H1 (cell line): ENCODE results near the gene ABHD14A. TPM values are rescaled to one million over a fixed set of nuclear protein-coding genes. Genes with fewer than 3 reads are reported as not detected.

Source experiments
- ASH2L ChIP-seq: fragments of 200-600, 300-600 bp; sonication (generic); IDR thresholded peaks from one replicate; pipeline ENCODE4 v1.7.1; 2017; ENCODE audit warnings: low read length
- BCL11A ChIP-seq, 2 experiments: IDR thresholded peaks; one replicate each; pipeline ENCODE4 v1.6.1; 2011; ENCODE audit warnings: low read depth in 2 of 2, low read length in 2 of 2, mild to moderate bottlenecking in 2 of 2
- BRCA1 ChIP-seq: IDR thresholded peaks from 2 replicates; pipeline ENCODE4 v1.6.1; 2012; ENCODE audit warnings: low read depth, low read length, improper control_type of control experiment
- CBX8 ChIP-seq: fragments of 300-800, 300-1000 bp; sonication (generic); IDR thresholded peaks from 2 replicates; pipeline ENCODE4 v1.7.1; 2016; ENCODE audit warnings: low read depth, low read length, borderline replicate concordance
- FOSL1 ChIP-seq: IDR thresholded peaks from 2 replicates; pipeline ENCODE4 v1.6.1; 2011; ENCODE audit warnings: mild to moderate bottlenecking, low read depth, low read length, moderate library complexity; ENCODE audit not compliant: insufficient read depth
- KDM1A ChIP-seq: fragments of 200-600, 300-600 bp; sonication (generic); IDR thresholded peaks from 2 replicates; pipeline ENCODE4 v1.7.1; 2016; ENCODE audit warnings: mild to moderate bottlenecking, low read length, borderline replicate concordance
- SP4 ChIP-seq: IDR thresholded peaks from 2 replicates; pipeline ENCODE4 v1.6.1; 2012; ENCODE audit warnings: low read length, inconsistent platforms
- SRF ChIP-seq: IDR thresholded peaks from 2 replicates; pipeline ENCODE4 v1.6.1; 2011; ENCODE audit warnings: mild to moderate bottlenecking, low read depth, low read length, moderate library complexity
- polyA plus RNA-seq, 7 experiments: library from polyadenylated mRNA; depleted of rRNA in 3 of 7; stranded (reverse) in 5 of 7; unstranded in 2 of 7; fragments of >200 nt in 5 of 7; fragments of 200-250 nt in 2 of 7; gene quantifications; 1 replicate in 5 of 7; 2 replicates in 1 of 7; 4 replicates in 1 of 7; pipeline versions ENCODE4 v1.2.1 to v1.2.3, GENCODE V29; 2011 to 2013; ENCODE audit warnings: missing spikeins in 2 of 7, mixed read lengths in 2 of 7
- total RNA-seq: library from RNA; stranded (reverse); fragmentation: NEBNext Ultra II Directional; extraction: Animal tissue kit (Norgen Biotek cat#: 25700); gene quantifications from 2 replicates; pipeline ENCODE4 v1.2.1, GENCODE V29; 2021
- TF ChIP-seq, protein P1 (sequence below): fragments of 300-600 bp; sonication (generic); IDR thresholded peaks from 2 replicates; pipeline ENCODE4 v1.7.1; 2012; ENCODE audit warnings: low read length, moderate library complexity, mild to moderate bottlenecking, inconsistent platforms; ENCODE audit not compliant: insufficient replicate concordance
- TF ChIP-seq, protein P2 (sequence below): IDR thresholded peaks from 2 replicates; pipeline ENCODE4 v1.6.1; 2012; ENCODE audit warnings: inconsistent platforms

Gene ABHD14A
- total and polyA plus RNA-seq, 2 of the 8 experiments (the other 6 are each of a cell fraction or from before 2014, with no cell fraction given), result 4.6 to 9.8 TPM

DNA sequence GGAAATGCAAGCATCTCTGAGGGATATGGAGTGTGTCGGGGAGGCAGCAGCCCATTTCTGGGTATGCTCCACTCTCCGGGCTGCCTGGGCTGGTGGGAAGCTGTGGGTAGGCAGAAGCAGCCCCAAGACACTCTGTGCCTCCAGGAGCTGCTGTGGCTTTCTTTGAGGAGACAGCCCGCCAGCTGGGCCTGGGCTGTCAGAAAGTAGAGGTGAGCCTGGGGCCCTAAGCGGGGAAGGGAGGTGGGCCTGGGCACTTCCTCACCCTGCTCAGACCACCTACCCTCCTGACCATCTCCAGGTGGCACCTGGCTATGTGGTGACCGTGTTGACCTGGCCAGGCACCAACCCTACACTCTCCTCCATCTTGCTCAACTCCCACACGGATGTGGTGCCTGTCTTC, 10.2 kb downstream of the ABHD14A start (continued):
- TF ChIP-seq SRF (no peak), SP4 (no peak), FOSL1 (no peak), KDM1A (no peak), BCL11A (IDR thresholded peaks at IDR 0.05; ENCODE audit: low read depth in 2 of 2, low read length in 2 of 2) (no peak), ASH2L (no peak), CBX8 (no peak), BRCA1 (no peak)
- TF ChIP-seq, protein P1, sequence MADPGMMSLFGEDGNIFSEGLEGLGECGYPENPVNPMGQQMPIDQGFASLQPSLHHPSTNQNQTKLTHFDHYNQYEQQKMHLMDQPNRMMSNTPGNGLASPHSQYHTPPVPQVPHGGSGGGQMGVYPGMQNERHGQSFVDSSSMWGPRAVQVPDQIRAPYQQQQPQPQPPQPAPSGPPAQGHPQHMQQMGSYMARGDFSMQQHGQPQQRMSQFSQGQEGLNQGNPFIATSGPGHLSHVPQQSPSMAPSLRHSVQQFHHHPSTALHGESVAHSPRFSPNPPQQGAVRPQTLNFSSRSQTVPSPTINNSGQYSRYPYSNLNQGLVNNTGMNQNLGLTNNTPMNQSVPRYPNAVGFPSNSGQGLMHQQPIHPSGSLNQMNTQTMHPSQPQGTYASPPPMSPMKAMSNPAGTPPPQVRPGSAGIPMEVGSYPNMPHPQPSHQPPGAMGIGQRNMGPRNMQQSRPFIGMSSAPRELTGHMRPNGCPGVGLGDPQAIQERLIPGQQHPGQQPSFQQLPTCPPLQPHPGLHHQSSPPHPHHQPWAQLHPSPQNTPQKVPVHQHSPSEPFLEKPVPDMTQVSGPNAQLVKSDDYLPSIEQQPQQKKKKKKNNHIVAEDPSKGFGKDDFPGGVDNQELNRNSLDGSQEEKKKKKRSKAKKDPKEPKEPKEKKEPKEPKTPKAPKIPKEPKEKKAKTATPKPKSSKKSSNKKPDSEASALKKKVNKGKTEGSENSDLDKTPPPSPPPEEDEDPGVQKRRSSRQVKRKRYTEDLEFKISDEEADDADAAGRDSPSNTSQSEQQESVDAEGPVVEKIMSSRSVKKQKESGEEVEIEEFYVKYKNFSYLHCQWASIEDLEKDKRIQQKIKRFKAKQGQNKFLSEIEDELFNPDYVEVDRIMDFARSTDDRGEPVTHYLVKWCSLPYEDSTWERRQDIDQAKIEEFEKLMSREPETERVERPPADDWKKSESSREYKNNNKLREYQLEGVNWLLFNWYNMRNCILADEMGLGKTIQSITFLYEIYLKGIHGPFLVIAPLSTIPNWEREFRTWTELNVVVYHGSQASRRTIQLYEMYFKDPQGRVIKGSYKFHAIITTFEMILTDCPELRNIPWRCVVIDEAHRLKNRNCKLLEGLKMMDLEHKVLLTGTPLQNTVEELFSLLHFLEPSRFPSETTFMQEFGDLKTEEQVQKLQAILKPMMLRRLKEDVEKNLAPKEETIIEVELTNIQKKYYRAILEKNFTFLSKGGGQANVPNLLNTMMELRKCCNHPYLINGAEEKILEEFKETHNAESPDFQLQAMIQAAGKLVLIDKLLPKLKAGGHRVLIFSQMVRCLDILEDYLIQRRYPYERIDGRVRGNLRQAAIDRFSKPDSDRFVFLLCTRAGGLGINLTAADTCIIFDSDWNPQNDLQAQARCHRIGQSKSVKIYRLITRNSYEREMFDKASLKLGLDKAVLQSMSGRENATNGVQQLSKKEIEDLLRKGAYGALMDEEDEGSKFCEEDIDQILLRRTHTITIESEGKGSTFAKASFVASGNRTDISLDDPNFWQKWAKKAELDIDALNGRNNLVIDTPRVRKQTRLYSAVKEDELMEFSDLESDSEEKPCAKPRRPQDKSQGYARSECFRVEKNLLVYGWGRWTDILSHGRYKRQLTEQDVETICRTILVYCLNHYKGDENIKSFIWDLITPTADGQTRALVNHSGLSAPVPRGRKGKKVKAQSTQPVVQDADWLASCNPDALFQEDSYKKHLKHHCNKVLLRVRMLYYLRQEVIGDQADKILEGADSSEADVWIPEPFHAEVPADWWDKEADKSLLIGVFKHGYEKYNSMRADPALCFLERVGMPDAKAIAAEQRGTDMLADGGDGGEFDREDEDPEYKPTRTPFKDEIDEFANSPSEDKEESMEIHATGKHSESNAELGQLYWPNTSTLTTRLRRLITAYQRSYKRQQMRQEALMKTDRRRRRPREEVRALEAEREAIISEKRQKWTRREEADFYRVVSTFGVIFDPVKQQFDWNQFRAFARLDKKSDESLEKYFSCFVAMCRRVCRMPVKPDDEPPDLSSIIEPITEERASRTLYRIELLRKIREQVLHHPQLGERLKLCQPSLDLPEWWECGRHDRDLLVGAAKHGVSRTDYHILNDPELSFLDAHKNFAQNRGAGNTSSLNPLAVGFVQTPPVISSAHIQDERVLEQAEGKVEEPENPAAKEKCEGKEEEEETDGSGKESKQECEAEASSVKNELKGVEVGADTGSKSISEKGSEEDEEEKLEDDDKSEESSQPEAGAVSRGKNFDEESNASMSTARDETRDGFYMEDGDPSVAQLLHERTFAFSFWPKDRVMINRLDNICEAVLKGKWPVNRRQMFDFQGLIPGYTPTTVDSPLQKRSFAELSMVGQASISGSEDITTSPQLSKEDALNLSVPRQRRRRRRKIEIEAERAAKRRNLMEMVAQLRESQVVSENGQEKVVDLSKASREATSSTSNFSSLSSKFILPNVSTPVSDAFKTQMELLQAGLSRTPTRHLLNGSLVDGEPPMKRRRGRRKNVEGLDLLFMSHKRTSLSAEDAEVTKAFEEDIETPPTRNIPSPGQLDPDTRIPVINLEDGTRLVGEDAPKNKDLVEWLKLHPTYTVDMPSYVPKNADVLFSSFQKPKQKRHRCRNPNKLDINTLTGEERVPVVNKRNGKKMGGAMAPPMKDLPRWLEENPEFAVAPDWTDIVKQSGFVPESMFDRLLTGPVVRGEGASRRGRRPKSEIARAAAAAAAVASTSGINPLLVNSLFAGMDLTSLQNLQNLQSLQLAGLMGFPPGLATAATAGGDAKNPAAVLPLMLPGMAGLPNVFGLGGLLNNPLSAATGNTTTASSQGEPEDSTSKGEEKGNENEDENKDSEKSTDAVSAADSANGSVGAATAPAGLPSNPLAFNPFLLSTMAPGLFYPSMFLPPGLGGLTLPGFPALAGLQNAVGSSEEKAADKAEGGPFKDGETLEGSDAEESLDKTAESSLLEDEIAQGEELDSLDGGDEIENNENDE, result no peak
- TF ChIP-seq, protein P2, sequence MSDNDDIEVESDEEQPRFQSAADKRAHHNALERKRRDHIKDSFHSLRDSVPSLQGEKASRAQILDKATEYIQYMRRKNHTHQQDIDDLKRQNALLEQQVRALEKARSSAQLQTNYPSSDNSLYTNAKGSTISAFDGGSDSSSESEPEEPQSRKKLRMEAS, result no peak
